Activated CD8-positive, alpha-beta memory T cell treated with anti-CD3 and anti-CD28 coated beads, Interleukin-2, amount 50 U/mL, for 4 hours (primary cell): ENCODE results near the gene XK.

ENCODE experiments used
- DNase-seq: peaks from one replicate; pipeline ENCODE4 v3.0.0-alpha.2; 2020

Gene XK

DNA sequence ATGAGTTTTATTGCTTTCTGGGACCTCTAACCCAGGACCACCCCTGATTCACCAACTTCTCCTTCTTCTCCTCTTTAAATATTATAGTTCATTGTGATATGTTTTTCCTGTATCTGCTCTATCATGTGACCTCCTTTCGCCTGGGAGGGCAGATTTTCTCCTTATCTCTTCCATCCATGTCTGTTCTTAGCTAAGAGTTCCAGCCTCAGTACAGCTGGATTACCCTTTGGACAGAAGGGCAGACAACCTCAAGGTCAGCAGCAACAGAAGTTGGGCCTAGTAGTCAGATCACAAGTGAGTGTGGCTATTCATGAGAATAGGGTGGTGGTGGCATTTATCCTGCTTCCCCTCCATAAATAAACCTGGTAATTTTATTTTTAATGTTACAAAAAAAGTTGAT is 5.7 kb upstream of the XK start:
- DNase-seq, result no peak

- DNase-seq, result no peak
Observed at GRCh38 chrX:37684426-37684825, 1.2 kb upstream of the XK start.

- DNase-seq, result no peak
Observed at GRCh38 chrX:37684973-37685372, 618 bp upstream of the XK start.

- DNase-seq, result no peak
Observed at GRCh38 chrX:37686369-37686995, 891 bp downstream of the XK start.

GRCh38 chrX:37686996-37687395 is 1.4 kb downstream of the XK start:
- DNase-seq, result no peak

GRCh38 chrX:37690119-37690518 is 4.5 kb downstream of the XK start:
- DNase-seq, result no peak

GRCh38 chrX:37692918-37693317 is 7.3 kb downstream of the XK start:
- DNase-seq, result no peak

- DNase-seq, result no peak
Observed at GRCh38 chrX:37697169-37697760, 11.7 kb downstream of the XK start.

- no peak for DNase-seq
Observed at GRCh38 chrX:37701588-37701987, 16.0 kb downstream of the XK start.

DNA sequence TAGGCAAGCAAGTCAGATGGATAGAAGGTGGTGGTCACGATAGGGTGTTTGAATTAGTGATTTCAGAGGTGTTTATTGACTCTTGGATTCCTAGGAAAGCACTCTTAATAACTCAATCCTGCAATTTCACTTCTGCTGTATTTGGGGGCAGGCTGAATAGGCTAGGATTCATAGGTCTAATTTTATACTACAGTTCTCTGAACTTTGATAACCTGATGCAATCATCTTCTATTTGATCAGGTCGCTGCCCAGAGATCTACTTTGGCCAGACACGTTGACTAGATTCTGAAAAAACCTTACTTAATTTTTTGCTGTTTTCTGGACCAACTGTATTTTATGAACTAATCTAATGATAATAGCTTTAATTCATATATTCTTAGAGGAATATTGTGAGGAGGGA is 26.4 kb downstream of the XK start:
- no peak for DNase-seq

GRCh38 chrX:37712458-37712857 is 26.9 kb downstream of the XK start:
- no peak for DNase-seq

GRCh38 chrX:37714479-37714878 is 28.9 kb downstream of the XK start:
- no peak for DNase-seq

DNA sequence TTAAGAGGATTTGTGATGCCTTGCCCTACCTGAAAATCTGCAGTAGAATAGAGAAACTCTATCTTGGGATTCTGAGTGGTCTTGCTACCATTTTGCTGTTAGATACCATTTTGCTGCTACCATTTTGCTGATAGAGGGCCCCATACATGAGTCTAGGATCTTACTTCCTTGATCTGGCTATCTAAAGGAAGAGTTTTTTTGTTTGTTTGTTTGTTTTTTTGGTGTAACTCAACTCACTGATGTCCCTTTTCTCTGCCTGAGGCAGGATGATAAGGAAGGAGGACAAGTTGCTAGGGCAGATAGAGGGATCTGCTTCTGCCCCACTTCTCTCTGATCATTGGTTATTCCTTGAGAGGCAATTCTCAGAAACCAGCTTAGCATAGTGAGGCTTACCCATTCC is 31.0 kb downstream of the XK start:
- DNase-seq, result no peak

DNA sequence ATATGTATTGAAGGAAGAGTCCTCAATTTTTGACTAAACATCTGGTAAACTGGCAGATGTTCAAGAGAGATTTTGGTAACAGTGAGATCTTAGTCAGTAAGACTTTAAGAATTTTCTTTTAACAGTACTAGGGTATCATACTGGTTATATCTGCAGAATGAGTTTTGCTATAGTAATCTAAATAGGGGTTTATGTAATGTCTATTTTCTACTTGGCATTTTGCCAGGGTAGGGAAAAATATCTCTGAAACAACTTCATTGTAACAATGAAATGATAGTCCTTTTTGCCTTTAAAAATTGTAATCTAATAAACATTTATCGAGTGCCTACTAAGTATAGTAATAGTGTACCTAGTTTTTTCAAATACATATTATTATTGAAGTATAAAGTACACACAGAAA is 32.1 kb downstream of the XK start:
- no peak for DNase-seq

DNA sequence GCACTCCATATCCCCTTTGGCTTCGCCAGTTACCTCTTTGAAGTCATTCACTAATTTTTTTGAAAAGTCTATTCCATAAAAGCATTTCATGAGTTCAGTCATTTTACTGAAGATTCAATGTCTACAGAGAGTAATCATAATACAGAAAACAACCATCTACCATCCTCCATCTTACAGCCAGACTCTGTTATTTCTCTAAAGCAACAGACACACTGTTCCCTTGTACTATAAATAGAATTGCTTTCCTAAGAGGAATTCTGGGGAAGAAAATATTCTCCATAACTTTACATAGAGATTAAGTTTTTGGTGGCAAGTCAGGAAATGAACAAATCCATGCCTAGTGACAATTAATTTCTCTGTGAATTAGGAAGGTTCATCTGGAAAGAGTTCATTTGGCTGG is 37.0 kb downstream of the XK start:
- no peak for DNase-seq

- DNase-seq, result no peak
Observed at GRCh38 chrX:37726346-37726745, 40.8 kb downstream of the XK start.

GRCh38 chrX:37745354-37745753 is 59.8 kb downstream of the XK start:
- DNase-seq, result peak; percentile 79

GRCh38 chrX:37745835-37746217 is 60.2 kb downstream of the XK start:
- DNase-seq, result no peak

- no peak for DNase-seq
Observed at GRCh38 chrX:37746218-37746941, 60.8 kb downstream of the XK start.

- no peak for DNase-seq
Observed at GRCh38 chrX:37746951-37747350, 61.4 kb downstream of the XK start.

GRCh38 chrX:37752281-37752680 is 66.7 kb downstream of the XK start:
- no peak for DNase-seq

DNA sequence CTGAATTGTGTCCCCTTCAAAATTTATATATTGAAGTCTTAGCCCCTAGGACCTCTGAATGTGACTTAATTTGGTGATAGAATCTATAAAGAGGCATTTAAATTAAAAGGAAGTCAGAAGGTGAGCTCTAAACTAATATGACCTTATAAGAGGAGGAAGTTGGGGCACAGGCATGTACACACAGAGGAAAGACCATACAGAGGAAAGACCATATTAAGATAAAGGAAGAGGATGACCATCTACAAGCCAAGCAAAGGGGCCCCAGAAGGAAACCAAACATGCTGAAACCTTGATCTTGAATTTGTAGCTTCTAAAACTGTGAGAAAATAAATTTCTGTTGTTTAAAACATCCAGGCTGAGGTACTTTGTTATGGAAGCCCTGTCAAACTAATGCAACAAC is 67.3 kb downstream of the XK start:
- no peak for DNase-seq

DNA sequence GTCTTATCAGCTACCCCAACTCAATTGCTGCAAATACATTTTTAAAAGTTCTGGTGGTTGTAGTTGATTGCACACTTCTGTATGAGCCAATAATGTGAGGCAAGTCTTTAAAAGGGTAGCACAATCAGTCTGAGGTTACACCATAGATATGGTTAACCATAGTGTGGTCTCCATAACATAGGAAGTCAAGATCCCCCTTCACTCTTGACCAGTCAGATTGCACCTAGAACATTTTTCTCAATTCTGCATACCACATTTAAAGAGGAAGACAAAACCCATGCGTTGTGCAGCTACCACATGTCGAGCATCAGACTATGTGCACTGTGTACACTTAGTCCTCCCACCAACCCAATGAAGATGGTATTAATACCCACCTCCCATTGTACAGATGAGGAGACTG is 67.8 kb downstream of the XK start:
- DNase-seq, result no peak

- no peak for DNase-seq
Observed at GRCh38 chrX:37754516-37754915, 68.9 kb downstream of the XK start.

GRCh38 chrX:37755025-37755424 is 69.4 kb downstream of the XK start:
- no peak for DNase-seq
